ENCODE measurements around the gene TUT1.

DNA sequence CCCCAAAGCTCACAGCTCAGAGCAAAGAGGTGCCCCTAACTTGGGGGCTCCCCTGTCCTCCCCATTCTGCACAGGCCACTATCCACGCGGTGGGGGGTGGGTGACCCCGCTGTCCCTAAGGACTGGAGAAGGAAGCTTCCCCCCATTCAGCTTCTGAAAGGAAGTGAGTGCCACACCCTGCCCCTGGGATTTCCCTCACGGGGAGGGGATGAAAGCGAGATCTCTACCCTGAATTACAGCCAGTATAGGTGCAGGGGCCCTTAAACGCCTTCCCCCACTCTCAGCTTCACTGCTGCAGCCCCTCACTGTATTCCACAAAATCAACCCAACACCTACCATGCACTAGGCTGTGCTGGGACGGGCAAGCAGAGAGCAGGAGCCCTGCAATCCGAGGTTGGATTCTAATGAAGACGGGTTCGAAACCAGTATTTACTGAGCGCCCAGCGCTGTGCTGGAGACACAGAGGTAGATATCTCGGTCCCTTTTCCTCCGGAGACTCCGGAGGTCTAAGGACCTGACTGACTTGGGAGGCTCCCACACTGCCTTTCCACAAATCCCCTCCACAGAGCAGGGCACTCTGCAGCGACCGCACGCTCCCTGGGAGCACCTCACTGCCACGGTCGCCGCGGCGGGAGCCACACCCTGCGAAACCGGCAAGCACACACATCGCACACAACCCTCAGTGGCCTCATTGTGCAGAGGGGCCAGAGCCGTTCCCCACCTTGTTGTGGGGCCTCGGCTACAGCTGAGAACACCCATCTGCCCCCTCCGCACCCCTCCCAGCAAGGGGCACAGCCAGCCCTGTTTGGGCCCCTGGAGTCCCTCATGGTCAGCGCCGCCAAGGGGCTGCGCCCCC, 46.5 kb downstream of the TUT1 start:
- no peak for TF ChIP-seq CTCF (IDR thresholded peaks at IDR 0.05)
- TF ChIP-seq POLR2AphosphoS5 (IDR thresholded peaks at IDR 0.05; ENCODE audit: insufficient read depth in 1 of 2, low read depth in 1 of 2) = no peak
- TF ChIP-seq POLR2A (IDR thresholded peaks at IDR 0.05) = no peak

Data from vagina (tissue), 2 donors.